Kasumi-1 (cell line): ENCODE data around the gene SPINK8.
"Not testable (repeated sequence)": the region's sequence is repeated elsewhere in the genome, so short reads cannot be mapped to it uniquely, and the experiment has no call there.

Experiments
- DNase-seq, 2 experiments: peaks; one replicate each; lab custom pipeline; 2025; lab: John Stamatoyannopoulos, UW

SPINK8 gene

GRCh38 chr3:48333346-48334245 is at the start of gene SPINK8:
Gene SPINK8, minus strand, starts transcription at chr3:48333661. Its CDS starts 5,320 bp downstream, at chr3:48328341.
- DNase-seq, result not testable (repeated sequence)

DNA sequence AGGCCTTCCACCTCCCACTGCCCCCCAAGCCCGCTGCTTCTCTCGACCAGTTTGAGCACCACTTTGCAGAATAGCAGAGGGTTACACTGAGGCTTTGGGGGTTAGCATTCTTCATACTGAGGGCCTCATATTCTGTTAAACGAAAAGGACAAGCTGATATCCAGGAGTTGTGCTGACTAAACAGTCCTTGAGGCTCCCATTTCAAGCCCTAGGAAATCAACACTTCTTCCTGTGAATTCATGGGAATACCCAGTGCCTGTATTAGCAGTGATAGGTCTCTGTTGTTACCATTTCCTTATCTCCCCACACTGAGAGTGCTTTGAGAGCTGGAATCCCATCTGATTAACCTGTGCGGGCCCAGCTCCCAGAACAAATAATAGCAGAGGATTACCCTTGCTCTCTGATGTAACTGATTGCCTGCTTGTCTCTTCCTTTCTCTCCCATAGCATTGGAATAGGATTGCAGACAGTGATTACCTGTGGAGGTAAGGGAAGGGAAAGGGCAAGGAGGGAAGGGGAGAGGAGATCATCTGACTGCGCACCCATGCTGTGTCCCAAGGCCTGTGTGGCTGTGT is 39.5 kb upstream of the SPINK8 start:
- no peak for DNase-seq

GRCh38 chr3:48372377-48372770 is 38.9 kb upstream of the SPINK8 start:
- DNase-seq, result no peak

DNA sequence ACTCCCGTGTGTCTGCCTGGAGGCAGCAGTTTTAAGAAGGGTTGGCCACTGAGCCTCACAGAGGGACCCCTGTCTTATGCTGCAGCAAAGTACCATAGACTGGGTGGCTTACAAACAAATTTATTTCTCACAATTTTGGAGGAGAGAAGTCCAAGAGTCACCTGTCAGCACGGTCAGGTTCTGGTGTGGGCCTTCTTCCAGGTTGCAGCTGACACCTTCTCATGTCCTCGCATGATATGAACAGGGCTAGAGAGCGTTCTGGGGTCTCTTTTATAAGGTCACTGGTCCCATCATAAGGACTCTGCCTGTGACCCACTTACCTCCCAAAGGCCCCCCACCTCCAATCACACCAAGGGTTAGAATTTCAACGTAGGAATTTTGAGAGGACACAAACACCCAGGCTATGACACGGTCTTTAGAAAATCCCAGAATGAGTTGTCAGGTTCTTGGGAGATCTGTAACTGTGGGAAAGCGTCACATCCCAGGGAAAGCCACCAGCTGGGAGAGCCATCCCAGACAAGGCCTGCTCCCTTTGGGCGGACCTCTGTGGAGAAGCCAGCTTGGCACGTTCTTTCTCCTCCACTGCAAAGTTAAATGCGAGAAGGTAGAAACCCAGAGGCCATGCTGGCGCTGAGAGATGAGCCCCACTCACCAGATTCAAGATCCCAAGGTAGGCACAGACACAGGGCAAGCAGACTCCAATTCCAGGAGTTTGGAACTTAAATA is 38.4 kb upstream of the SPINK8 start, which contains the start of gene FBXW12:
TSS of gene FBXW12 (plus strand) at position 569 of the 726 bp plus-strand sequence. CDS start 549 bp downstream, outside the sequence.
- DNase-seq, result no peak

DNA sequence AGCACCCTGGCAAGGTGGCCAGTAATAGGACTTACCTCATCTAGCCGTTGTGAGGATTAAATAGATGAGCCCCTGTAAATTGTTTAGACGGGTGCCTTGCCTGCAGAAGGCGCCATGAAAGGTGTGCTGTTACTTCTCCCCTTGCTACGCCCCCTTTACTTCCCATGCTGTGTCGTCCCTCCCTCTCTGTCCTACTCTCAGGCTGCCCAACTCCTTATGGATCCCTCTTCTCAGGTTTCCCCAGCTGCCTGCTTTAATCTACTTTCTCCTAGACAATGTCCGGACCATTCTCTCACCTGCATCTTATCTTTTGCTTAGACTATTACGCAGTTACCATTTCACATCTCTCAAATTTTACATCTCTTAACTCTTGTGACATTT is 36.9 kb upstream of the SPINK8 start:
- DNase-seq, result no peak

DNA sequence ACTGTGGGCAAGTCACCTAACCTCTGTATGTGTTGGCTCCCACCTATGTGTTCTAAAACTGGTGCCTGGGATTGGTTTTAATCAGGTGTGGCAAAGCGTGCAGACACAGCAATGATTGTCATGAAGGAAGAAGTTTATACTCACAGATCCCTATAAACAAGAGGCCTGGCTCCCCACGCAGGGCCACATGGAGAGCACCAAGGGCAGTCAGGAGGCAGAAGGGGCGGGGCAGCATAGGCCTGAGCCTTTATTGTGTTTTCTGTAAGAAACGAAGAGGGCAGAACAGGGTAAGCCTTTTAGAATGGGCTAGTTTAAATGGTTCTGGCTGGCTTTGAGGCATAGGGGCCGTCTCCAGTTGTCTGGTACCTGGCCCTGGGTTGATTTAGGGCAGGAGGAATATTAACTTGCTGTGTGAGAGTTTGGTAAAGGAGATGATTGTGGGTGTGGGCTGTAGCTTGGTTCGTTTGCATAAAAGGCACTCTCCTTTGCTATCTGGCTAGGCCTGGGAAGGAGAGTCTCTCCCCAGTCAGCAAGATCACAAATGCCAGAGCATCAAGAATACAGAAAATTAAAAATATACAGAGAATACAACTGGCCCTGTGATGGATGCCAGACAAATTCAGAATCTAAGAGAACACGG is 36.4 kb upstream of the SPINK8 start:
- DNase-seq, result no peak

GRCh38 chr3:48367201-48367600 is 33.7 kb upstream of the SPINK8 start:
- DNase-seq, result no peak

GRCh38 chr3:48364840-48365239 is 31.4 kb upstream of the SPINK8 start:
- DNase-seq, result no peak

DNA sequence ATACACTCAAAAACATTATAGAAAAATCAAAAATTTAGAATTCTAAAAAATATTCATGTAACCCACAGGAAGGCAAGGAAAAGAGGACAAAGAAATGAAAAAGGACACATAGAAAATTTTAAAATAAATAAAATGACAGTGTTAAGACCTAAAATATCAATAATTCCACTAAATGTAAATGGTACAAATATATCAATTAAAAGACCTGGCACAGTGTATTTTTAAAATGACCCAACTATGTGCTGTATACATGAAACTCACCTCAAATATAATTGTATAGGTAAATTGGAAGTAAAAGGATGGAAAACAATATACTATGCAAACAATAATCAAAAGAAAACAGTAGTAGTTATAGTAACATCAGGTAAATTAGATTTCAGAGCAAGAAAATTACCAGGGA is 28.5 kb upstream of the SPINK8 start:
- no peak for DNase-seq

GRCh38 chr3:48356419-48356818 is 23.0 kb upstream of the SPINK8 start:
- DNase-seq, result no peak

GRCh38 chr3:48353987-48354386 is 20.5 kb upstream of the SPINK8 start:
- no peak for DNase-seq

GRCh38 chr3:48352546-48352945 is 19.1 kb upstream of the SPINK8 start:
- no peak for DNase-seq

DNA sequence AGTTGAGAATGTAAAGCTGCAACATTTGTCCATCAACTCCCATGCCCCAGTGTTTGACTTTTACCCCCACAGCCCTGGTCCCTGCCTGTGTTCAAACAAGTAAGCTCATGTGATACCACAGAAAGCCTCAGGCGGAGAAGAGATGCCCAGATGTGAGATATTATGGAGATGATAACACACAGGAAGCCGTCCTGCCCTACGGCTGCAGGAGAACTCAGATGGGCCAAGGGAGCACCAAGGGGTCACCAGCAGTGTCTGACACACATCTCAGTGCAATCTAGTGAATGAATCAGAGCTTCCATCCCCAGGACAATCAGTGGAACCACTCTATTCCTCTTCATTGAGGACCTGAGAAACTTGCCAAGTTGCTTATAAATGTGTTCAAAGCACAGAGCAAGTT is 14.0 kb upstream of the SPINK8 start:
- no peak for DNase-seq

DNA sequence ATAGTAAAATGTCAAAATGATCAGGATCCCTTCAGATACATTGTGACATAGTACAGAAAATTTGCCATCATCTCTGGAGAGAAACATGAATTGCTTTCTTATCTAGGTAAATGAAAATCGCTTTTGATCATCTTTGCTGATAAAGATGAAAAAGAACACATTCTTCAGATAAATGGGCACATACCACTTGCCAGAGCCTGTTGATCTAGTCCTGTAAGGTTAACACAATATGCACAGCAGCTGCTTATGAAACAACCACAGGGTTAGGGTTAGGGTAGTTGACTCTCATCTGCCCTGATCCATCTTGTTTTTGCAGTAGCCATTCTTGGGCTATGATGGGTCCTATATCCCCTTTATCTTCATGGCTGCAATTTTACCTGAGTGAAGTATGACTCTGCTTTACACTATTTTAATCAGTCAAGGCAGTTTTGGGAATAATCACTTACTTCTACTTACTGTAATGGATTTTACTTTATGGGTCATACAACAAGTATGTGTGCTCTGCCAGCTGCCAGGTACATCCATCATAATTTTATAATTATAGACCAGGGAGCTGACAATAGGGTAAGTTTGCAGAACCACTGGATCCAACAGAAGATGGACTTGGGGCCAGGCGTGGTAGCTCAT is 12.6 kb upstream of the SPINK8 start:
- no peak for DNase-seq

GRCh38 chr3:48344867-48345507 is 11.5 kb upstream of the SPINK8 start:
- no peak for DNase-seq

- no peak for DNase-seq
Measured at GRCh38 chr3:48343432-48343831, 10.0 kb upstream of the SPINK8 start.

GRCh38 chr3:48338635-48339034 is 5.2 kb upstream of the SPINK8 start:
- DNase-seq, result peak; percentile 37 to 44

DNA sequence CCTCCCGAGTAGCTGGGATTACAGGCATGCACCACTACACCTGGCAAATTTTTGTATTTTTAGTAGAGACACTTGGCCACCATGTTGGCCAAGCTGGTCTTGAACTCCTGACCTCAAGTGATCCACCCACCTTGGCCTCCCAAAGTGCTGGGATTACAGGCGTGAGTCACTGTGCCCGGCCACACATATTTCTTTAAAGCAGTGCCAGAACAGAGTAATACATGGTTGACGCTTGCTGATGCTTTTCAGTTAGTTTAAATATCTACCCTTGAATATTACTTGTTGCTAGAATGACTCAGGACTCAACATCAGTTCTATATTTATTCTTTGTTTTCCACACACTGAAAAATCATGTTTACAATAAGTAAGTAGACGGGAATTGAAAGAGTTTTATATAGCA is 4.1 kb upstream of the SPINK8 start:
- not testable (repeated sequence) for DNase-seq

DNA sequence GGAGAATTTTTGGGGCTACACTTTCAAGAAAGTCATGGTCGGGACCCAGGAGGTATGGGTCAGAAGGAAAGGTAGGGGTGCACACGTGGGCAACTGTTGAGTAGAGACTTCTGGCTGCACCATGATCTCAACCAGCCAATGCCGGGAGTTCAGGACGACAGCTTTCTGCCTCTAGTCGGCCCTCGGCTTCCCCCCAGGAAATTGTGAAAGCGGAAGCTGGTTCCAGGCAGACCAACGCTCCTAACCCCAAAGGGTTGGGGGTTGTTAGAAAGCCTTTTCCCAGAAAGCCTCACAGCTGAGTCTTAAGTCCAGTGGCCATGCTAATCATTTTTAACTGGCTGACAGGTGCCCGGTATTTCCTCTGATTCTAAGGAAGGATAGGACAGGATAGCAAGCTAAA is 1.8 kb upstream of the SPINK8 start:
- DNase-seq, result peak; percentile 74 to 84

GRCh38 chr3:48334605-48335004 is 1.1 kb upstream of the SPINK8 start:
- DNase-seq, result no peak
